ENCODE measurements around the gene PTTG1IP2.

PTTG1IP2 gene

DNA sequence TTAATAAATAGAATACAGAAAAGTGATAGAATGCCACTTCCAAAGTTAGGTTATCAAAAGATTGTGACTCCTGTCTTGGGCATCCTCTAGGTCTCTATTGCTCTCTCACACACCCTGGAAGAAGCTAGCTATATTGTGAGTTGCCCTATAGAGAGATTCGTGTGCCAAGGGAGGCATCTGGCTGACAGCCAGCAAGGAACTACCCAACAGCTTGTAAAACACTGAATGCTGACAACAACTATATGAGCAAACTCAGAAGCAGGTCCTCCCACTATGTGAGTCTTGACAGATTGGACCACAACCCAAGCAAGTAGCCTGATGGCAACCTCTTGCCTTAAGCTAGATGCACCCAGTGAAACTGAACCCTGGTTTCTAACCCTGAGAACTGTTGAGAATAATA, 71.0 kb downstream of the PTTG1IP2 start:
- no peak for DNase-seq
- no peaks in the 10 kb centered on the region for H3K27me3 ChIP-seq (ENCODE audit: insufficient read depth, low read length, poor library complexity)
- no peak overlapping the region for H2AFZ ChIP-seq (ENCODE audit: low read depth, low read length)

GRCh38 chr7:90551036-90551435, 81.6 kb downstream of the PTTG1IP2 start:
- H3K36me3 ChIP-seq (ENCODE audit: insufficient read depth, low read length): no peaks in the 10 kb centered on the region
- H3K4me3 ChIP-seq (ENCODE audit: low read depth in 1 of 2, low read length in 2 of 2): no peak overlapping the region
- H3K4me2 ChIP-seq (ENCODE audit: insufficient read depth, low read length): no peak overlapping the region
- ATAC-seq (ENCODE audit: insufficient read depth, low read depth) (no peak), DNase-seq (no peak)
- no peaks in the 10 kb centered on the region for H3K79me2 ChIP-seq (ENCODE audit: insufficient read depth, low read length)
- no peaks in the 10 kb centered on the region for H4K20me1 ChIP-seq (ENCODE audit: insufficient read depth, low read length)
- no peaks in the 10 kb centered on the region for H3K27me3 ChIP-seq (ENCODE audit: insufficient read depth, low read length, poor library complexity)
- no peak for TF ChIP-seq EZH2 (IDR thresholded peaks at IDR 0.05; ENCODE audit: borderline replicate concordance, low read depth, low read length, severe bottlenecking)
- TF ChIP-seq, protein P1, sequence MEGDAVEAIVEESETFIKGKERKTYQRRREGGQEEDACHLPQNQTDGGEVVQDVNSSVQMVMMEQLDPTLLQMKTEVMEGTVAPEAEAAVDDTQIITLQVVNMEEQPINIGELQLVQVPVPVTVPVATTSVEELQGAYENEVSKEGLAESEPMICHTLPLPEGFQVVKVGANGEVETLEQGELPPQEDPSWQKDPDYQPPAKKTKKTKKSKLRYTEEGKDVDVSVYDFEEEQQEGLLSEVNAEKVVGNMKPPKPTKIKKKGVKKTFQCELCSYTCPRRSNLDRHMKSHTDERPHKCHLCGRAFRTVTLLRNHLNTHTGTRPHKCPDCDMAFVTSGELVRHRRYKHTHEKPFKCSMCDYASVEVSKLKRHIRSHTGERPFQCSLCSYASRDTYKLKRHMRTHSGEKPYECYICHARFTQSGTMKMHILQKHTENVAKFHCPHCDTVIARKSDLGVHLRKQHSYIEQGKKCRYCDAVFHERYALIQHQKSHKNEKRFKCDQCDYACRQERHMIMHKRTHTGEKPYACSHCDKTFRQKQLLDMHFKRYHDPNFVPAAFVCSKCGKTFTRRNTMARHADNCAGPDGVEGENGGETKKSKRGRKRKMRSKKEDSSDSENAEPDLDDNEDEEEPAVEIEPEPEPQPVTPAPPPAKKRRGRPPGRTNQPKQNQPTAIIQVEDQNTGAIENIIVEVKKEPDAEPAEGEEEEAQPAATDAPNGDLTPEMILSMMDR (IDR thresholded peaks at IDR 0.05; ENCODE audit: borderline replicate concordance, extremely low read depth, low read length, poor library complexity, severe bottlenecking): no peak
- no peaks in the 10 kb centered on the region for H3K9me3 ChIP-seq (ENCODE audit: insufficient read depth, low read length, severe bottlenecking)
- H3K4me1 ChIP-seq (ENCODE audit: insufficient read depth, low read length): no peaks in the 10 kb centered on the region
- H2AFZ ChIP-seq (ENCODE audit: low read depth, low read length): no peak overlapping the region
- H3K9ac ChIP-seq (ENCODE audit: low read depth, low read length): no peak overlapping the region
- H3K27ac ChIP-seq (ENCODE audit: low read length): no peak overlapping the region

More for the DNA sequence above, 71.0 kb downstream of the PTTG1IP2 start:
- no peaks in the 10 kb centered on the region for H3K79me2 ChIP-seq (ENCODE audit: insufficient read depth, low read length)
- no peak overlapping the region for H3K4me2 ChIP-seq (ENCODE audit: insufficient read depth, low read length)
- TF ChIP-seq EZH2 (IDR thresholded peaks at IDR 0.05; ENCODE audit: borderline replicate concordance, low read depth, low read length, severe bottlenecking): no peak
- TF ChIP-seq, protein P1 (IDR thresholded peaks at IDR 0.05; ENCODE audit: borderline replicate concordance, extremely low read depth, low read length, poor library complexity, severe bottlenecking): no peak
- no peaks in the 10 kb centered on the region for H4K20me1 ChIP-seq (ENCODE audit: insufficient read depth, low read length)
- no peaks in the 10 kb centered on the region for H3K4me1 ChIP-seq (ENCODE audit: insufficient read depth, low read length)
- H3K27ac ChIP-seq (ENCODE audit: low read length): no peak overlapping the region
- H3K9ac ChIP-seq (ENCODE audit: low read depth, low read length): no peak overlapping the region
- H3K36me3 ChIP-seq (ENCODE audit: insufficient read depth, low read length): no peaks in the 10 kb centered on the region
- ATAC-seq (ENCODE audit: insufficient read depth, low read depth): no peak
- no peak overlapping the region for H3K4me3 ChIP-seq (ENCODE audit: low read depth in 1 of 2, low read length in 2 of 2)
- no peaks in the 10 kb centered on the region for H3K9me3 ChIP-seq (ENCODE audit: insufficient read depth, low read length, severe bottlenecking)

GRCh38 chr7:90552521-90552920, 83.1 kb downstream of the PTTG1IP2 start:
- Histone ChIP-seq H3K36me3 (ENCODE audit: insufficient read depth, low read length) (no peaks in the 10 kb centered on the region), H3K9me3 (ENCODE audit: insufficient read depth, low read length, severe bottlenecking) (no peaks in the 10 kb centered on the region), H3K4me3 (ENCODE audit: low read depth in 1 of 2, low read length in 2 of 2) (no peak overlapping the region), H3K79me2 (ENCODE audit: insufficient read depth, low read length) (no peaks in the 10 kb centered on the region), H3K27me3 (ENCODE audit: insufficient read depth, low read length, poor library complexity) (no peaks in the 10 kb centered on the region), H3K27ac (ENCODE audit: low read length) (no peak overlapping the region), H4K20me1 (ENCODE audit: insufficient read depth, low read length) (no peaks in the 10 kb centered on the region), H3K4me1 (ENCODE audit: insufficient read depth, low read length) (no peaks in the 10 kb centered on the region), H3K4me2 (ENCODE audit: insufficient read depth, low read length) (no peak overlapping the region), H3K9ac (ENCODE audit: low read depth, low read length) (no peak overlapping the region), H2AFZ (ENCODE audit: low read depth, low read length) (no peak overlapping the region)
- DNase-seq (no peak), ATAC-seq (ENCODE audit: insufficient read depth, low read depth) (no peak)
- TF ChIP-seq, protein P1 (IDR thresholded peaks at IDR 0.05; ENCODE audit: borderline replicate concordance, extremely low read depth, low read length, poor library complexity, severe bottlenecking): no peak
- TF ChIP-seq EZH2 (IDR thresholded peaks at IDR 0.05; ENCODE audit: borderline replicate concordance, low read depth, low read length, severe bottlenecking): no peak

DNA sequence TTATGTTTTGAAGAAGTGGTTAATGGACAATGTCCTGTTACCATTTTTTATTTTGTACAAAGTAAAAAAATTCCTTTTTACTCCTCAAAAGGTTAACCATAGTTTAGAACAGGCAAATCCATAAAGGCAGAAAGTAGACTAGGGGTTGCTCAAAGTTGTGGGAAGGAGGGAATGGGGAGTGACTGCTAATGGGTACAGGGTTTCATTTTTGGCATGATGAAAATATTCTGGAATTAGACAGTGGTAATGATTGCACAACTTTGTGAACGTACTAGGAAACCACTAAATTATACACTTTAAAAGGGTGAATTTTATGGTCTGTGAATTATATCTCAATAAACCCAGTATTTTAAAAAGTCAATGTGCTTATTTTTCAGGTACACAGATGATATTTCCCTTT, 91.3 kb downstream of the PTTG1IP2 start:
- ATAC-seq (ENCODE audit: insufficient read depth, low read depth) (no peak), DNase-seq (no peak)
- Histone ChIP-seq H3K4me3 (ENCODE audit: low read depth in 1 of 2, low read length in 2 of 2) (no peak overlapping the region), H3K9ac (ENCODE audit: low read depth, low read length) (no peak overlapping the region), H3K27me3 (ENCODE audit: insufficient read depth, low read length, poor library complexity) (no peaks in the 10 kb centered on the region), H3K36me3 (ENCODE audit: insufficient read depth, low read length) (no peaks in the 10 kb centered on the region), H3K79me2 (ENCODE audit: insufficient read depth, low read length) (no peaks in the 10 kb centered on the region), H4K20me1 (ENCODE audit: insufficient read depth, low read length) (no peaks in the 10 kb centered on the region), H2AFZ (ENCODE audit: low read depth, low read length) (no peak overlapping the region), H3K4me2 (ENCODE audit: insufficient read depth, low read length) (no peak overlapping the region), H3K9me3 (ENCODE audit: insufficient read depth, low read length, severe bottlenecking) (no peaks in the 10 kb centered on the region), H3K27ac (ENCODE audit: low read length) (no peak overlapping the region), H3K4me1 (ENCODE audit: insufficient read depth, low read length) (no peaks in the 10 kb centered on the region)
- TF ChIP-seq, protein P1 (IDR thresholded peaks at IDR 0.05; ENCODE audit: borderline replicate concordance, extremely low read depth, low read length, poor library complexity, severe bottlenecking): no peak
- no peak for TF ChIP-seq EZH2 (IDR thresholded peaks at IDR 0.05; ENCODE audit: borderline replicate concordance, low read depth, low read length, severe bottlenecking)

All from DND-41 (cell line).